Vagina (tissue), 2 donors: ENCODE data around the gene CCZ1B.
"Not testable (repeated sequence)": the region's sequence is repeated elsewhere in the genome, so short reads cannot be mapped to it uniquely, and the experiment has no call there.

ENCODE experiments used
- CTCF ChIP-seq, 3 experiments: fragments of 450-650 bp in 2 of 3; fragments of 200-600 bp in 1 of 3; sonication (generic) in 1 of 3; IDR thresholded peaks; one replicate each; pipeline ENCODE4 v1.5.1; 2017 to 2019; ENCODE audit warnings: antibody characterized with exemption in 3 of 3, mild to moderate bottlenecking in 2 of 3, moderate library complexity in 2 of 3
- POLR2A ChIP-seq, 2 donors: fragments of 450-650 bp; IDR thresholded peaks; one replicate each; pipeline ENCODE4 v1.6.1; 2017; ENCODE audit warnings: antibody characterized with exemption in 2 of 2, mild to moderate bottlenecking in 2 of 2, moderate library complexity in 2 of 2

- TF ChIP-seq CTCF, POLR2A (IDR thresholded peaks at IDR 0.05): not testable (repeated sequence)
These were observed 76.7 kb downstream of the CCZ1B start for GRCh38 chr7:6749335-6749734.
